Tibial artery (tissue), 4 donors: Measurements from ENCODE around the gene PIP4K2A.

Experiments used
- DNase-seq, 2 donors: peaks; one replicate each; pipeline ENCODE4 v3.0.0-alpha.2; 2019
- H3K27ac ChIP-seq, 2 donors: fragments of 200-600 bp; sonication (generic) in 1 of 2; 1 replicate in 1 of 2; 2 replicates in 1 of 2; pipeline ENCODE4 v1.5.1; 2018 to 2019; ENCODE audit warnings: mild to moderate bottlenecking in 1 of 2
- H3K27me3 ChIP-seq, 2 donors: fragments of 200-600 bp; sonication (generic) in 1 of 2; one replicate each; pipeline versions ENCODE4 v1.5.1 to v1.6.0; 2016 to 2019
- H3K36me3 ChIP-seq, 3 donors: fragments of 200-600 bp; sonication (generic) in 2 of 3; one replicate each; pipeline ENCODE4 v1.5.1; 2016 to 2019; ENCODE audit warnings: mild to moderate bottlenecking in 2 of 3
- H3K4me1 ChIP-seq, 4 donors: fragments of 200-600 bp; sonication (generic) in 2 of 4; 1 replicate in 3 of 4; 2 replicates in 1 of 4; pipeline ENCODE4 v1.5.1; 2016 to 2019
- H3K4me3 ChIP-seq, 2 donors: fragments of 200-600 bp; sonication (generic) in 1 of 2; 1 replicate in 1 of 2; 2 replicates in 1 of 2; pipeline ENCODE4 v1.5.1; 2018 to 2019; ENCODE audit warnings: mild to moderate bottlenecking in 2 of 2
- H3K9me3 ChIP-seq, 3 donors: fragments of 200-600 bp; sonication (generic) in 1 of 3; one replicate each; pipeline ENCODE4 v1.5.1; 2016 to 2019
- CTCF ChIP-seq, 2 experiments: fragments of 200-600 bp in 1 of 2; fragments of 450-650 bp in 1 of 2; IDR thresholded peaks; one replicate each; pipeline ENCODE4 v1.5.1; 2017 to 2019; ENCODE audit warnings: antibody characterized with exemption in 2 of 2, mild to moderate bottlenecking in 1 of 2, moderate library complexity in 1 of 2
- intact Hi-C: fragments of 100-400 bp; cut with DNase I; formaldehyde crosslinking; loops from one replicate; pipeline ENCODE4 v1.15.0; 2023; ENCODE audit warnings: low total_unique reads

The PIP4K2A gene

GRCh38 chr10:22631185-22631584 lies 83.2 kb downstream of the PIP4K2A start:
- Histone ChIP-seq H3K4me1 (peaks cover 0 to 47% (median 4%) of the 10 kb centered on the region in 4 donors), H3K9me3 (no peaks in the 10 kb centered on the region), H3K27ac (no peak overlapping the region), H3K36me3 (no peaks in the 10 kb centered on the region), H3K27me3 (no peaks in the 10 kb centered on the region), H3K4me3 (no peak overlapping the region)
- intact Hi-C loops: no loop called here
- TF ChIP-seq CTCF (IDR thresholded peaks at IDR 0.05): no peak
- no peak for DNase-seq

DNA sequence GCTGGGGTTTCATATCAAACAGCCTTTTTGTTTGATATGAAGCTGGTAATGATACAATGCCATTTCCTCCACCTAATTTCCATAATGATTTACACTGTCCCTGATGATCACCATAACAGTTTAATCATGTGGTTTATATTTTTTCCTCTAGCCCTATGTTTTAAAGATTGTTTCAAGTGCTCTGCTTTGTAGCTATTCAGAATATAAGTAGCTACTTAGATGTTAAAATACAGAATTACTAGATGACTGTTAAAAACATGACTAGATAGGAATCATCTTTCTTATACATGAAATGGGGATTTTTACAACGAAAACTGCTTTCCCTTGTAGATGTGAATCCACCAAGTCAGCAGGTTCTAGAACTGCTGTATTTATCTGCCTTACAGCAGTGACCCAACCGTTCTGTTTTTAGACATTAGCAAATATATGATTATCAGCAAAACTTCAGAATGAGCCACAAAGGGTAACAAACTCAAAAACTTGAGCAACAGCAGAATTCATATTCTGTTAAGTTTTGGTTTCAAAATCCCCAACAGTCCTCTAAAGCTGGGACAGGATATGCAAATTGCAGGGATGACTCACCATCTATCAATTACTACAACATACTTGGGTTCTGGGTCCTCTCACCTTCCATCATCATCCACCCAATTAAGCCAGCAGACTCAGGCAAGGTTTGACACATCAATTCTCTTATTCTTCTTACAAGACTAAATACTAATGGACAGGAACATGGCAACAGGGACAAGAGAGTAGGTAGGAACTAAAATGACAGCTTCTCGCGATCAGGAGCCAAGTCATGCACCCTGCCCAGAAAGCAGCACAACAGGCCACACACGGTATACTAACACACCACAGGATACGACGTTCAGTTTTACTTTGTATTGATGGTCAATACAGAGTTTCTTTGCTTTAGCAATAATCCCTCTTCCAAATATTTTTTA lies 83.9 kb downstream of the PIP4K2A start:
- no peaks in the 10 kb centered on the region for H3K27me3 ChIP-seq
- no peak for TF ChIP-seq CTCF (IDR thresholded peaks at IDR 0.05)
- no peaks in the 10 kb centered on the region for H3K9me3 ChIP-seq
- peaks cover 0 to 48% (median 5%) of the 10 kb centered on the region in 4 donors for H3K4me1 ChIP-seq
- intact Hi-C loops: no loop called here
- H3K27ac ChIP-seq: no peak overlapping the region
- no peaks in the 10 kb centered on the region for H3K36me3 ChIP-seq
- no peak overlapping the region for H3K4me3 ChIP-seq
- no peak for DNase-seq

GRCh38 chr10:22629852-22630233 lies 84.5 kb downstream of the PIP4K2A start:
- no peak for DNase-seq
- no peak overlapping the region for H3K27ac ChIP-seq
- intact Hi-C loops: no loop called here
- no peaks in the 10 kb centered on the region for H3K36me3 ChIP-seq
- H3K4me3 ChIP-seq: no peak overlapping the region
- peaks cover 0 to 55% (median 7%) of the 10 kb centered on the region in 4 donors for H3K4me1 ChIP-seq
- no peak for TF ChIP-seq CTCF (IDR thresholded peaks at IDR 0.05)
- H3K27me3 ChIP-seq: no peaks in the 10 kb centered on the region
- no peaks in the 10 kb centered on the region for H3K9me3 ChIP-seq

DNA sequence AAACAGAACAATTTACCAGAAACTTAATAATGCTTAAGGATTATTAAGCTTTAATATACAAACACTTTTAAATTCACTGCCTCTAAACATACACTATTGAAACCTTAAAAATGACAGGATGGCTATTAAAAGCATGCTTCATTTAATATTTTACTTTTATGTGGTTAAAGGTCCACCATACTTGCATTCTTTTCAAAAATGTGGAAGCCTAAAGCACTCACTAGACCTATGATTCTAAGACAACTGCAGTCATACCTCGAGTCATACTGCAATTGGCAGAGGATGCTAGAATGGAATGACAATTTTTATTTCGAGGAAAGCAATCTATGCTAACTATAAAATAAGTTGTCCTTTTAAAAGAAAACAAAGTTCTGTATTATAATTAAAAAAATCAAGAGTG lies 85.3 kb downstream of the PIP4K2A start:
- no peak for TF ChIP-seq CTCF (IDR thresholded peaks at IDR 0.05)
- no peak overlapping the region for H3K4me3 ChIP-seq
- no peaks in the 10 kb centered on the region for H3K9me3 ChIP-seq
- H3K4me1 ChIP-seq: peaks cover 0 to 62% (median 7%) of the 10 kb centered on the region in 4 donors
- no peak for DNase-seq
- H3K36me3 ChIP-seq: no peaks in the 10 kb centered on the region
- H3K27me3 ChIP-seq: no peaks in the 10 kb centered on the region
- intact Hi-C loops: no loop called here
- no peak overlapping the region for H3K27ac ChIP-seq

DNA sequence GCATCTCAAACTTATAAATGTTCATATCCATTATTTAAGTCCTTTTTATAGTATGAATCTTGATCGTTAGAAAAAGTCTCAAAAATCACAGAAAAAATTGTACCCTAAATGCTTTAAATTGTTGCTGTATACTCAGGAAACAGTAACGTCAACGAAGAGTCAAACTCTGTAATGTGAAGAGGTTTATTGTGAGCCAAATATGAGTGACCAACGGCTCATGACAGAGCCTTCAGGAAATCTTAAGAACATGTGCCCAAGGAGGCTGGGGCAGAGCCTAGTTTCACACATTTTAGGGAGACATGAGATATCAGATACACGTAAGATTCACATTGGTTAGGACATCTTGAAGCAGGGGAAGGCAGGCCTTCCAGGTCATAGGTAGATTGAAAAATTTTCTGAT lies 86.1 kb downstream of the PIP4K2A start:
- Histone ChIP-seq H3K4me1 (peaks cover 0 to 70% (median 10%) of the 10 kb centered on the region in 4 donors), H3K4me3 (no peak overlapping the region), H3K36me3 (no peaks in the 10 kb centered on the region), H3K27me3 (no peaks in the 10 kb centered on the region), H3K9me3 (no peaks in the 10 kb centered on the region), H3K27ac (no peak overlapping the region)
- no peak for DNase-seq
- intact Hi-C loops: no loop called here
- no peak for TF ChIP-seq CTCF (IDR thresholded peaks at IDR 0.05)
